ENCODE results near the gene MKLN1. TPM values are rescaled to one million over a fixed set of nuclear protein-coding genes. Genes with fewer than 3 reads are reported as not detected.

Gene MKLN1
- total RNA-seq, 1 experiment from 2014 or later = 48.5 TPM

DNA sequence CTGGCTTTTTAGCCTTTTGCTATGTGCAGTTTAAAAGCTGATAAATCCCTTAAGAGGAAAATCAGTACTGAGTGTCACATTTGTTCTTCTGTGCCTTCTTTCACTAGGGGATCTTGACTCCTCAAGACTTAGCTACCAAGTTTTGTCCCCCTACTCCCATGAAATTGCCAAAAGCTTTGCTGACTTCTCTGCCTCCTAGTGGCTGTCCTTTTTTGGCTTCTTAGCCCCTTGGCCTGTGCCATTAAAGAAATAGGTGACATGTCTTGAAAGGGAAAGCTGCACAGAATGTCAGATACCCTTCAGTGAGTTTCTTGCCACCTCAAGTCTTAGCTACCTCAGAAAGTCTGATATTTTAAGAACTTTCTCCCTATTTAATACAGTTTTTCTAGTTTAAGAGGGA is 10.5 kb downstream of the MKLN1 start:
- peaks cover 10% of the 10 kb centered on the region; the same call in 1 of the 2 replicates for H4K20me1 ChIP-seq (ENCODE audit: insufficient read depth)
- H3K27me3 ChIP-seq (ENCODE audit: insufficient read depth, low read length) = no peaks in the 10 kb centered on the region
- peaks cover 100% of the 10 kb centered on the region for H3K79me2 ChIP-seq (ENCODE audit: insufficient read depth, low read length)
- H3K9me3 ChIP-seq (ENCODE audit: control insufficient read depth in 1 of 2, insufficient read depth in 1 of 2, low read depth in 1 of 2, low read length in 2 of 2) = peaks cover 5 to 9% of the 10 kb centered on the region in 2 experiments
- RAD21 ChIA-PET (ENCODE audit: low non-redundant PET in 1 of 2, low total read pairs in 2 of 2, uncharacterized antibody in 2 of 2, unreplicated experiment in 2 of 2) = no interaction called here
- no TSS peak for BruUV-seq (replicated peaks)
- H3K9me2 ChIP-seq (ENCODE audit: insufficient read depth) = no peaks in the 10 kb centered on the region
- H3K27ac ChIP-seq (ENCODE audit: low read depth, low read length) = no peak overlapping the region
- POLR2A ChIA-PET = no interaction called here
- peaks cover 0 to 4% of the 10 kb centered on the region in 2 experiments; a peak in 1 of 4 replicates for H3K36me3 ChIP-seq (ENCODE audit: control insufficient read depth in 1 of 2, insufficient read depth in 2 of 2, low read length in 2 of 2)
- no peak overlapping the region for H2AFZ ChIP-seq (ENCODE audit: low read depth, low read length, poor library complexity, severe bottlenecking)
- no peaks in the 10 kb centered on the region for H3K4me1 ChIP-seq (ENCODE audit: control insufficient read depth in 1 of 2, insufficient read depth in 2 of 2, low read length in 2 of 2)
- CTCF ChIA-PET = no interaction called here
- DNase-seq (ENCODE audit: low read depth, low spot score) = no peak
- intact Hi-C loops (cut with micrococcal nuclease) = no loop called here
- no peak overlapping the region for H3K4me3 ChIP-seq (replicated peaks in 1 of 2; ENCODE audit: low read depth in 1 of 2, low read length in 2 of 2)
- TF ChIP-seq EGR1 (IDR thresholded peaks at IDR 0.05; ENCODE audit: low read depth) = no peak
- TF ChIP-seq FOSL1 (IDR thresholded peaks at IDR 0.05; ENCODE audit: low read depth) = no peak
- H3K9ac ChIP-seq (ENCODE audit: low read length) = no peak overlapping the region
- H3K4me2 ChIP-seq (ENCODE audit: low read length) = no peak overlapping the region
- no peak for ATAC-seq

DNA sequence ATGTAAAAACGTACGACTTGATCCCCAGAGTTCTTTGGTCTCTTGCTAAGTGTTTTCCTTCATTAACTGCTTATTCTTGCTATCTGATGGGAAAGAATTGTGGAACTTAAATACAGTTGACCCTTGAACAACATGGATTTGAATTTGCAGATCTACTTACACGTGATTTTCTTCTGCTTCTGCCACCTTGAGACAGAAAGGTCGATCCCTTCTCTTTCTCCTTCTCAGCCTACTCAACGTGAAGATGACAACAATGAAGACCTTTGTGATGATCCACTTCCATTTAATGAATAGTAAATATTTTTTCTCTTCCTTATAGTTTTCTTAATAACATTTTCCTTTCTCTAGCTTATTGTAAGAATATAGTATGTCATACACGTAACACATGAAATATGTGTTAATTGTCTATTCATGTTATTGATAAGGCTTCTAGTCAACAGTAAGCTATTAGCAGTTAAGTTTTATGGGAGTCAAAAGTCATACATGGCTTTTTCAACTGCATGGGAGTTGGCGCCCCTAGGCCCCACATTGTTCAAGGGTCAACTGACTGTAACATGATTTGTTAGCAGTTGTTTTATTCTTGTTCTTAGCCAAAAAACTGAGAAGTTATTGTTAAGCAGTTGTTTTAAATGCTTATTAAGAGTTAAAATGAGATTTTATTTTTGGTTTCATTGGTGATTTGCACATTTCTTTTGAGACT is 11.2 kb downstream of the MKLN1 start:
- ChIA-PET POLR2A (no interaction called here), RAD21 (ENCODE audit: low non-redundant PET in 1 of 2, low total read pairs in 2 of 2, uncharacterized antibody in 2 of 2, unreplicated experiment in 2 of 2) (no interaction called here), CTCF (no interaction called here)
- Histone ChIP-seq H3K4me3 (replicated peaks in 1 of 2; ENCODE audit: low read depth in 1 of 2, low read length in 2 of 2) (no peak overlapping the region), H3K36me3 (ENCODE audit: control insufficient read depth in 1 of 2, insufficient read depth in 2 of 2, low read length in 2 of 2) (0 out of 4 replicates have a peak, but pooled peaks cover 0 to 3% of the 10 kb centered on the region in 2 experiments), H3K4me1 (ENCODE audit: control insufficient read depth in 1 of 2, insufficient read depth in 2 of 2, low read length in 2 of 2) (no peaks in the 10 kb centered on the region), H3K9ac (ENCODE audit: low read length) (no peak overlapping the region), H2AFZ (ENCODE audit: low read depth, low read length, poor library complexity, severe bottlenecking) (no peak overlapping the region), H3K27ac (ENCODE audit: low read depth, low read length) (no peak overlapping the region), H3K9me3 (ENCODE audit: control insufficient read depth in 1 of 2, insufficient read depth in 1 of 2, low read depth in 1 of 2, low read length in 2 of 2) (peaks cover 5 to 9% of the 10 kb centered on the region in 2 experiments), H4K20me1 (ENCODE audit: insufficient read depth) (peaks cover 10% of the 10 kb centered on the region; the same call in 1 of the 2 replicates), H3K4me2 (ENCODE audit: low read length) (no peak overlapping the region), H3K9me2 (ENCODE audit: insufficient read depth) (no peaks in the 10 kb centered on the region), H3K79me2 (ENCODE audit: insufficient read depth, low read length) (peaks cover 100% of the 10 kb centered on the region), H3K27me3 (ENCODE audit: insufficient read depth, low read length) (no peaks in the 10 kb centered on the region)
- no TSS peak for BruUV-seq (replicated peaks)
- DNase-seq (ENCODE audit: low read depth, low spot score) (no peak), ATAC-seq (no peak)
- intact Hi-C loops (cut with micrococcal nuclease) = no loop called here
- TF ChIP-seq POLR2AphosphoS5 (IDR thresholded peaks at IDR 0.05; ENCODE audit: low read depth, low read length) = no peak
- TF ChIP-seq EGR1 (IDR thresholded peaks at IDR 0.05; ENCODE audit: low read depth) = no peak
- TF ChIP-seq SP1 (IDR thresholded peaks at IDR 0.05; ENCODE audit: low read depth) = no peak
- no peak for TF ChIP-seq ZFX (IDR thresholded peaks at IDR 0.05)
- TF ChIP-seq TCF7L2 (IDR thresholded peaks at IDR 0.05; ENCODE audit: borderline replicate concordance, extremely low read depth, insufficient read depth, insufficient read length) = no peak
- TF ChIP-seq, protein P1, sequence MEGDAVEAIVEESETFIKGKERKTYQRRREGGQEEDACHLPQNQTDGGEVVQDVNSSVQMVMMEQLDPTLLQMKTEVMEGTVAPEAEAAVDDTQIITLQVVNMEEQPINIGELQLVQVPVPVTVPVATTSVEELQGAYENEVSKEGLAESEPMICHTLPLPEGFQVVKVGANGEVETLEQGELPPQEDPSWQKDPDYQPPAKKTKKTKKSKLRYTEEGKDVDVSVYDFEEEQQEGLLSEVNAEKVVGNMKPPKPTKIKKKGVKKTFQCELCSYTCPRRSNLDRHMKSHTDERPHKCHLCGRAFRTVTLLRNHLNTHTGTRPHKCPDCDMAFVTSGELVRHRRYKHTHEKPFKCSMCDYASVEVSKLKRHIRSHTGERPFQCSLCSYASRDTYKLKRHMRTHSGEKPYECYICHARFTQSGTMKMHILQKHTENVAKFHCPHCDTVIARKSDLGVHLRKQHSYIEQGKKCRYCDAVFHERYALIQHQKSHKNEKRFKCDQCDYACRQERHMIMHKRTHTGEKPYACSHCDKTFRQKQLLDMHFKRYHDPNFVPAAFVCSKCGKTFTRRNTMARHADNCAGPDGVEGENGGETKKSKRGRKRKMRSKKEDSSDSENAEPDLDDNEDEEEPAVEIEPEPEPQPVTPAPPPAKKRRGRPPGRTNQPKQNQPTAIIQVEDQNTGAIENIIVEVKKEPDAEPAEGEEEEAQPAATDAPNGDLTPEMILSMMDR (IDR thresholded peaks at IDR 0.05 in 2 of 3, conservative IDR thresholded peaks at IDR 0.05 in 1 of 3; ENCODE audit: borderline replicate concordance in 1 of 3, insufficient read depth in 1 of 3, low read depth in 2 of 3, low read length in 2 of 3) = no peak
- TF ChIP-seq FOSL1 (IDR thresholded peaks at IDR 0.05; ENCODE audit: low read depth) = no peak
- TF ChIP-seq, protein P2, sequence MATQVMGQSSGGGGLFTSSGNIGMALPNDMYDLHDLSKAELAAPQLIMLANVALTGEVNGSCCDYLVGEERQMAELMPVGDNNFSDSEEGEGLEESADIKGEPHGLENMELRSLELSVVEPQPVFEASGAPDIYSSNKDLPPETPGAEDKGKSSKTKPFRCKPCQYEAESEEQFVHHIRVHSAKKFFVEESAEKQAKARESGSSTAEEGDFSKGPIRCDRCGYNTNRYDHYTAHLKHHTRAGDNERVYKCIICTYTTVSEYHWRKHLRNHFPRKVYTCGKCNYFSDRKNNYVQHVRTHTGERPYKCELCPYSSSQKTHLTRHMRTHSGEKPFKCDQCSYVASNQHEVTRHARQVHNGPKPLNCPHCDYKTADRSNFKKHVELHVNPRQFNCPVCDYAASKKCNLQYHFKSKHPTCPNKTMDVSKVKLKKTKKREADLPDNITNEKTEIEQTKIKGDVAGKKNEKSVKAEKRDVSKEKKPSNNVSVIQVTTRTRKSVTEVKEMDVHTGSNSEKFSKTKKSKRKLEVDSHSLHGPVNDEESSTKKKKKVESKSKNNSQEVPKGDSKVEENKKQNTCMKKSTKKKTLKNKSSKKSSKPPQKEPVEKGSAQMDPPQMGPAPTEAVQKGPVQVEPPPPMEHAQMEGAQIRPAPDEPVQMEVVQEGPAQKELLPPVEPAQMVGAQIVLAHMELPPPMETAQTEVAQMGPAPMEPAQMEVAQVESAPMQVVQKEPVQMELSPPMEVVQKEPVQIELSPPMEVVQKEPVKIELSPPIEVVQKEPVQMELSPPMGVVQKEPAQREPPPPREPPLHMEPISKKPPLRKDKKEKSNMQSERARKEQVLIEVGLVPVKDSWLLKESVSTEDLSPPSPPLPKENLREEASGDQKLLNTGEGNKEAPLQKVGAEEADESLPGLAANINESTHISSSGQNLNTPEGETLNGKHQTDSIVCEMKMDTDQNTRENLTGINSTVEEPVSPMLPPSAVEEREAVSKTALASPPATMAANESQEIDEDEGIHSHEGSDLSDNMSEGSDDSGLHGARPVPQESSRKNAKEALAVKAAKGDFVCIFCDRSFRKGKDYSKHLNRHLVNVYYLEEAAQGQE (IDR thresholded peaks at IDR 0.05; ENCODE audit: low read depth) = no peak
- TF ChIP-seq, protein P3, sequence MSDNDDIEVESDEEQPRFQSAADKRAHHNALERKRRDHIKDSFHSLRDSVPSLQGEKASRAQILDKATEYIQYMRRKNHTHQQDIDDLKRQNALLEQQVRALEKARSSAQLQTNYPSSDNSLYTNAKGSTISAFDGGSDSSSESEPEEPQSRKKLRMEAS (IDR thresholded peaks at IDR 0.05) = no peak
- no peak for TF ChIP-seq YY1 (IDR thresholded peaks at IDR 0.05; ENCODE audit: extremely low read depth, insufficient replicate concordance, low read depth, low read length)
- no peak for TF ChIP-seq SRF (IDR thresholded peaks at IDR 0.05; ENCODE audit: low read depth)
- no peak for TF ChIP-seq ELF1 (IDR thresholded peaks at IDR 0.05; ENCODE audit: borderline replicate concordance, low read depth)
- TF ChIP-seq EZH2 (IDR thresholded peaks at IDR 0.05) = no peak
- TF ChIP-seq JUND (IDR thresholded peaks at IDR 0.05) = no peak

All from HCT116 (cell line).